ENCODE data around the gene LRRC2.
A peak's percentile ranks its signal among the peaks of the same experiment; 100 is the strongest.

The LRRC2 gene

GRCh38 chr3:46609944-46610722 is 44.0 kb upstream of the LRRC2 start:
- TF ChIP-seq CTCF (IDR thresholded peaks at IDR 0.05; ENCODE audit: low read depth, low read length), result no peak
- H3K4me3 ChIP-seq (replicated peaks in 1 of 2; ENCODE audit: low read depth in 2 of 2, low read length in 2 of 2), result no peak overlapping the region
- DNase-seq (ENCODE audit: low read depth in 2 of 2), result no peak

- no peak for DNase-seq (ENCODE audit: low read depth in 2 of 2)
- H3K4me3 ChIP-seq (replicated peaks in 1 of 2; ENCODE audit: low read depth in 2 of 2, low read length in 2 of 2), result no peak overlapping the region
- no peak for TF ChIP-seq CTCF (IDR thresholded peaks at IDR 0.05; ENCODE audit: low read depth, low read length)
Measured at GRCh38 chr3:46609212-46609721, 43.2 kb upstream of the LRRC2 start.

DNA sequence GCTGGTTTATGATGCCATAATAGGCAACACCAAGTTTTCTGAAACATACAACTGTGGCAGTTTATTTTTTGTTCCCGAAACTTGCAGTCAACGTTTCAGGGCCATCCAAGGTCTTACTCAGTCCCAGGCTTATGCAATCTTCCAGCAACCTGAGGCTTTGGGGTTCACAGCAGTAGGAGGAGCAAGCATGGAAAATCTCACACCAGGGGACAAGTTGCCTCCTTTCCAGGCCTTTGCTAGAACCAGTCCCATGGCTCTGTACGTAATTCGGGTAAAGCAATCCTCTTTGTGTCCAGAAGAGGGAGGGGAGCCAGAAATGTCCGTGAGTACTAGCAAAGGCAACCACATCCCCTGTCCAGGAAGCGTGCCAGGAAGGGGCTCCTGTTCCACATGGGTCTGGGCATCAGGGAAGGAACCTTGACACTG is 41.5 kb upstream of the LRRC2 start:
- TF ChIP-seq CTCF (IDR thresholded peaks at IDR 0.05; ENCODE audit: low read depth, low read length), result peak; percentile 15
- H3K4me3 ChIP-seq (replicated peaks in 1 of 2; ENCODE audit: low read depth in 2 of 2, low read length in 2 of 2), result no peak overlapping the region
- DNase-seq (ENCODE audit: low read depth in 2 of 2), result peak in 1 of 2 donors; percentile 10

DNA sequence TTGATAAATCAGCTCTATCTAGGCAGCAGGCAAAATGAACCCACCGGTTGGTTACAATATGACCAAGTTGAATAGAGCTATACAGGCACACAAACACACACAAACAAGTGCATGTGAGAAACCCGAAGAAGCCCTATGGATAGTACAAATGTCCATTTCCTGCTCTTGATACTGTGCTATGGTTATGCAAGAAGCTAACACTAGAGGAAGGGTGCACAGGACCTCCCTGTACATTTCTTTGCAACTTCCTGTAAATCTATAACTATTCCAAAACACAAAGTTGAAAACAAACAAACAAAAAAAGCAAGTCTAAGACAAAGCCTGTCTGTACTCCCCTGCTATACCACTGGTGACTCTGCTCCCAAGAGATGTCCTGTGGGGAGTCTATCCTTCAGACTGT is 38.0 kb upstream of the LRRC2 start:
- no peak overlapping the region for H3K4me3 ChIP-seq (replicated peaks in 1 of 2; ENCODE audit: low read depth in 2 of 2, low read length in 2 of 2)
- TF ChIP-seq CTCF (IDR thresholded peaks at IDR 0.05; ENCODE audit: low read depth, low read length), result no peak
- no peak for DNase-seq (ENCODE audit: low read depth in 2 of 2)

DNA sequence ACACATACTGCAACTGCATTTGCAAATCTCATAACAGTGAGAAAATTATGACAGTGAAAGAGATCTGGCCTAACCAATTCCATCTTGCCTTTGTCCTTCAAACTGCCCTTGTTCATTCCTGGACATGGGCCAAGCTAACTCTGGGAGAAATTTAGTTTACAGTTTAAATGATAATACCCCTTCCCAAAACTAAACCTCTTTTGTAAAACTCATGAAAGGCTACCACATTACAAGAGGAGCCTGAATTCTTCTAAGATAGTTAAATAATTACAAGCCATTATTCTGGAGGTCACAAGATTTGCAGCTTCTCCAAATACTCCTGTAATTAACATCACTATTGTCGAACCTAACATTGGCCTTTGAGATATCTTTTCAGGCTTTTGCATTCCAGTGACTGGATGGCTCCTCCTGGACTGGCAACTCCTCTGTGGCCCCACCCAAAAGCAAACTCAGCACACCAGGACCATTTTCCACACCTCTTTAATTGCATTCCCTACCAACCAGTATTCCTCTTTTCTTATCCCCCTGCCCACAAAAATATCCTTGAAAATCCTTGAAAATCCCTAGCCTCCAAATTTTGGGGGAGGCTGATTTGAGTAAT is 37.4 kb upstream of the LRRC2 start:
- H3K4me3 ChIP-seq (replicated peaks in 1 of 2; ENCODE audit: low read depth in 2 of 2, low read length in 2 of 2), result no peak overlapping the region
- DNase-seq (ENCODE audit: low read depth in 2 of 2), result no peak
- no peak for TF ChIP-seq CTCF (IDR thresholded peaks at IDR 0.05; ENCODE audit: low read depth, low read length)

DNA sequence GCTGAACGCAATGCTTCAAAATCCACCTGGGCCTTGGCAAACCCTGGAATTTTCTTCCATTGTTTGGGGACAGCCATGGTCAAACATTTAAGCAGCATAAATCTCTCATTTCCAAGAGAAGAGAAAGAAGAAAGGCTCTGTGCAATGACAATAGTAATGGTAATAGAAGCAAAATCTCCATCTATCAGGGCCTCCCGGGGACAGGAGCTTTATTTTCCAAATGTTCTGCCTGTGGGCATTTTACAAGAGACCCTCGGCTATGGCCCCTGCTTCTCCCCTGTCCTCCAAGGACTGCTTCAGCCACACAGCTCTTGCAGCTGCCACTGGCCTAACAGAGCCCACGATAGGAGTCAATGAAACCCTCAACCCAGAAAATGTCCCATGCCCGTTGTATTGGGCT is 33.5 kb upstream of the LRRC2 start:
- no peak for DNase-seq (ENCODE audit: low read depth in 2 of 2)
- no peak overlapping the region for H3K4me3 ChIP-seq (replicated peaks in 1 of 2; ENCODE audit: low read depth in 2 of 2, low read length in 2 of 2)
- no peak for TF ChIP-seq CTCF (IDR thresholded peaks at IDR 0.05; ENCODE audit: low read depth, low read length)
